Stimulated activated CD4-positive, alpha-beta T cell treated with anti-CD3 and anti-CD28 coated beads, Interleukin-1b, Interleukin-23, amount 100 ng/mL, for 48 hours (primary cell): ENCODE data around the gene TDRKH.
A peak's percentile ranks its signal among the peaks of the same experiment; 100 is the strongest.

ENCODE experiments used
- DNase-seq: peaks from one replicate; pipeline ENCODE4 v3.0.0-alpha.2; 2020

Gene TDRKH

GRCh38 chr1:151822404-151822803 lies 32.1 kb upstream of the TDRKH start:
- DNase-seq: peak; percentile 75

GRCh38 chr1:151820940-151821339 lies 30.6 kb upstream of the TDRKH start:
- DNase-seq: no peak

- DNase-seq: peak; percentile 72
Measured at GRCh38 chr1:151819976-151820623, 29.8 kb upstream of the TDRKH start.

GRCh38 chr1:151819227-151819835 lies 29.0 kb upstream of the TDRKH start:
- DNase-seq: no peak

GRCh38 chr1:151817353-151817730 lies 27.0 kb upstream of the TDRKH start:
- DNase-seq: no peak

GRCh38 chr1:151816548-151817352 lies 26.4 kb upstream of the TDRKH start:
- no peak for DNase-seq

- DNase-seq: no peak
Measured at GRCh38 chr1:151815716-151816327, 25.5 kb upstream of the TDRKH start.

GRCh38 chr1:151814971-151815545 lies 24.8 kb upstream of the TDRKH start:
- DNase-seq: no peak

- no peak for DNase-seq
Measured at GRCh38 chr1:151814426-151814825, 24.1 kb upstream of the TDRKH start.

GRCh38 chr1:151813271-151813977 lies 23.1 kb upstream of the TDRKH start:
- DNase-seq: no peak

GRCh38 chr1:151811181-151811580 lies 20.9 kb upstream of the TDRKH start:
- no peak for DNase-seq

GRCh38 chr1:151809985-151810556 lies 19.8 kb upstream of the TDRKH start:
- no peak for DNase-seq

GRCh38 chr1:151809290-151809984 lies 19.1 kb upstream of the TDRKH start:
- no peak for DNase-seq

- no peak for DNase-seq
Measured at GRCh38 chr1:151807766-151808165, 17.5 kb upstream of the TDRKH start.

GRCh38 chr1:151807131-151807530 lies 16.8 kb upstream of the TDRKH start:
- no peak for DNase-seq

GRCh38 chr1:151806170-151806569 lies 15.9 kb upstream of the TDRKH start:
- no peak for DNase-seq

- no peak for DNase-seq
Measured at GRCh38 chr1:151805066-151805820, 14.9 kb upstream of the TDRKH start, which contains the start of gene LINGO4. TSS of gene LINGO4 (minus strand) at chr1:151805419. CDS start at chr1:151802704, 2,715 bp downstream.

- no peak for DNase-seq
Measured at GRCh38 chr1:151803915-151804314, 13.6 kb upstream of the TDRKH start.

- DNase-seq: no peak
Measured at GRCh38 chr1:151803164-151803563, 12.9 kb upstream of the TDRKH start.

- no peak for DNase-seq
Measured at GRCh38 chr1:151802372-151802771, 12.1 kb upstream of the TDRKH start.

GRCh38 chr1:151801846-151802245 lies 11.5 kb upstream of the TDRKH start:
- DNase-seq: no peak
